ENCODE measurements around the gene IQGAP2.

The IQGAP2 gene

GRCh38 chr5:76482984-76483383, 79.9 kb downstream of the IQGAP2 start:
- H3K9me2 ChIP-seq (replicated peaks; ENCODE audit: insufficient read depth, low read length) = no peaks in the 10 kb centered on the region

GRCh38 chr5:76483433-76483832, 80.3 kb downstream of the IQGAP2 start:
- Histone ChIP-seq H3K27me3 (ENCODE audit: low read length) (no peaks in the 10 kb centered on the region), H3K27ac (ENCODE audit: low read depth, low read length) (no peak overlapping the region), H3K79me2 (ENCODE audit: insufficient read depth, low read length) (no peaks in the 10 kb centered on the region), H3K4me2 (ENCODE audit: low read depth, low read length, poor library complexity, severe bottlenecking) (no peak overlapping the region), H3K9ac (ENCODE audit: low read length) (no peak overlapping the region), H3K9me2 (replicated peaks; ENCODE audit: insufficient read depth, low read length) (no peaks in the 10 kb centered on the region), H2AFZ (ENCODE audit: low read depth, low read length, severe bottlenecking) (no peak overlapping the region), H3K4me3 (ENCODE audit: insufficient read depth, low read length, poor library complexity, severe bottlenecking) (no peak overlapping the region), H3K9me3 (ENCODE audit: insufficient read depth, low read length) (no peaks in the 10 kb centered on the region), H4K20me1 (ENCODE audit: low read depth, low read length) (no peaks in the 10 kb centered on the region), H3F3A (ENCODE audit: insufficient read depth) (no peaks in the 10 kb centered on the region), H3K36me3 (ENCODE audit: low read length) (no peaks in the 10 kb centered on the region)
- TF ChIP-seq CTCF (IDR thresholded peaks at IDR 0.05; ENCODE audit: insufficient read depth, low read length, poor library complexity, severe bottlenecking) = no peak
- no peak for TF ChIP-seq EZH2phosphoT487 (conservative IDR thresholded peaks at IDR 0.05; ENCODE audit: low read length)

More at GRCh38 chr5:76482984-76483383, 79.9 kb downstream of the IQGAP2 start:
- no peak for TF ChIP-seq CTCF (IDR thresholded peaks at IDR 0.05; ENCODE audit: insufficient read depth, low read length, poor library complexity, severe bottlenecking)
- no peak for TF ChIP-seq EZH2phosphoT487 (conservative IDR thresholded peaks at IDR 0.05; ENCODE audit: low read length)
- H4K20me1 ChIP-seq (ENCODE audit: low read depth, low read length) = no peaks in the 10 kb centered on the region
- no peaks in the 10 kb centered on the region for H3K79me2 ChIP-seq (ENCODE audit: insufficient read depth, low read length)
- no peaks in the 10 kb centered on the region for H3K36me3 ChIP-seq (ENCODE audit: low read length)
- H2AFZ ChIP-seq (ENCODE audit: low read depth, low read length, severe bottlenecking) = no peak overlapping the region
- no peak overlapping the region for H3K9ac ChIP-seq (ENCODE audit: low read length)
- no peak overlapping the region for H3K27ac ChIP-seq (ENCODE audit: low read depth, low read length)
- H3K4me2 ChIP-seq (ENCODE audit: low read depth, low read length, poor library complexity, severe bottlenecking) = no peak overlapping the region
- no peaks in the 10 kb centered on the region for H3K9me3 ChIP-seq (ENCODE audit: insufficient read depth, low read length)
- H3K27me3 ChIP-seq (ENCODE audit: low read length) = no peaks in the 10 kb centered on the region
- no peak overlapping the region for H3K4me3 ChIP-seq (ENCODE audit: insufficient read depth, low read length, poor library complexity, severe bottlenecking)
- no peaks in the 10 kb centered on the region for H3F3A ChIP-seq (ENCODE audit: insufficient read depth)

- TF ChIP-seq EZH2phosphoT487 (conservative IDR thresholded peaks at IDR 0.05; ENCODE audit: low read length) = no peak
- TF ChIP-seq CTCF (IDR thresholded peaks at IDR 0.05; ENCODE audit: insufficient read depth, low read length, poor library complexity, severe bottlenecking) = no peak
- Histone ChIP-seq H3K79me2 (ENCODE audit: insufficient read depth, low read length) (no peaks in the 10 kb centered on the region), H3F3A (ENCODE audit: insufficient read depth) (no peaks in the 10 kb centered on the region), H3K9me2 (replicated peaks; ENCODE audit: insufficient read depth, low read length) (no peaks in the 10 kb centered on the region), H4K20me1 (ENCODE audit: low read depth, low read length) (no peaks in the 10 kb centered on the region), H3K27ac (ENCODE audit: low read depth, low read length) (no peak overlapping the region), H3K36me3 (ENCODE audit: low read length) (no peaks in the 10 kb centered on the region), H2AFZ (ENCODE audit: low read depth, low read length, severe bottlenecking) (no peak overlapping the region), H3K4me2 (ENCODE audit: low read depth, low read length, poor library complexity, severe bottlenecking) (no peak overlapping the region), H3K27me3 (ENCODE audit: low read length) (no peaks in the 10 kb centered on the region), H3K4me3 (ENCODE audit: insufficient read depth, low read length, poor library complexity, severe bottlenecking) (no peak overlapping the region), H3K9ac (ENCODE audit: low read length) (no peak overlapping the region), H3K9me3 (ENCODE audit: insufficient read depth, low read length) (no peaks in the 10 kb centered on the region)
Measured at GRCh38 chr5:76483881-76484280, 80.8 kb downstream of the IQGAP2 start.

Measured in SU-DHL-6 (cell line).